Activated CD4-positive, alpha-beta T cell treated with anti-CD3 and anti-CD28 coated beads, Interleukin-2, Interleukin-6, amounts not matched to agents 100 ng/mL and 50 ng/mL, durations not matched to agents 16 hours and 8 hours (primary cell): ENCODE results near the gene LGALS4.
"Not testable (repeated sequence)": the region's sequence is repeated elsewhere in the genome, so short reads cannot be mapped to it uniquely, and the experiment has no call there.

Source experiments
- DNase-seq: peaks from one replicate; pipeline ENCODE4 v3.0.0-alpha.2; 2020

Gene LGALS4

DNA sequence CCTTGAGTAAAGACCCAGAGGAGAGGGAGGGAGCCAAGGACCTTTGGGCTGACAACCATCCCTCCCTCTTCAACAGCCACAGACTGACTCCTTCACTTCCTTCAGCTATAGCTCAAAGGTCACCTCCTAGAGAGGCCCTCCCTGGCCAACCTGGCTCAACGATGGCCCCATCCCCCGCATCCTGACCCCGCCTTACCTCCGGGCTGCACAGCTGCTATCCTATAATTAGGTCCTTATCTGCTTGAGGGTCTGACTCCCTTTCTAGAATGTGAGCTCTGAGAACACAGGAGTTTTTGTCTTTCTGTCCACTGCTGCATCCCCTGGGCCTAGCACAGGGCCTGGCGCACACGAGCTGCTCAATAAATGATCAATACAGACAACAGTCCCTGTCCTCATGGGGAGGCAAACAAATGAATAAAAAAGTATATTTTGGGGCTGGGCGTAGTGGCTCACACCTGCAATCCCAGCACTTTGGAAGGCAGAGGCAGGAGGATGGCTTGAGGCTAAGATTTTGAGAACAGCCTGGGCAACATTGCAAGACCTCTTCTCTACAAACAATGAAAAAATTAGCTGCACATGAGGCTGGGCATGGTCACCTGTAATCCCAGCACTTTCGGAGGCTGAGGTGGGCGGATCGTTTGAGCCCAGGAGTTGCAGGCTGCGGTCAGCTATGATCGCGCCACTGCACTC, 6.6 kb upstream of the LGALS4 start:
- no peak for DNase-seq

DNA sequence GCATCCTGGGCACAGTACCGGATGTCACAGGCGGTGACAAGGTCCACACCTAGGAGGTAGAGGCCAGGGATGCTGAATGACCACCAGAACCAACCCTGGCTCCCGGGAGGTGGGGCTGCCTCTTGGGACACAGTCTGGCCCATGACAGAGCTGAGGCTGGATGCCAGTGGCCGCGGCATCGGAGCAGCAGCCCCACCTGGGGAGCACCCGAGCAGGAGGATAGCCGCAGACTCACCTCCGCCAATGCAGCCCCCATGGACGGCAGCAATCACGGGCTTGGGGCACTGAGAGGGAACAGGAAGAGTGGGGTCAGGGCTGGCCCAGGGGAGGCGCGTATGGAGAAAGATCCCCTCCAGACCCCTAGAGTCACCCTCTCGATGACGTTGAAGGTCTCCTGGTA, 4.3 kb upstream of the LGALS4 start:
- no peak for DNase-seq

GRCh38 chr19:38816131-38816750, 3.5 kb upstream of the LGALS4 start:
- DNase-seq, result no peak

GRCh38 chr19:38815059-38816001, 2.6 kb upstream of the LGALS4 start:
- DNase-seq, result no peak

DNA sequence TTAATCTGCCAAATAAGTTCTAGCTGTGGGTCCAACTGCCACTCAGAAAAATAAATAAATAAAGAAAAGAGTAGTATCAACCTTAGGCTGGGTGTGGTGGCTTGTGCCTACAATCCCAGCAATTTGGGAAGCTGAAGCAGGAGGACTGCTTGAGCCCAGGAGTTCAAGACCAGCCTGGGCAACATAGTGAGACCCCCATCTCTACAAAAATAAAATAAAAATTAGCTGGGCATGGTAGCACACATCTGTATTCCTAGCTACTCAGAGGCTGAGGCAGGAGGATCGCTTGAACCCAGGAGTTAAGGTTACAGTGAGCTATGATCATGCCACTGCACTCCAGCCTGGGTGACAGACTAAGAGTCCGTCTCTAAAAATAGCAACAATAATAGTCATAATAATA, 1.2 kb upstream of the LGALS4 start:
- not testable (repeated sequence) for DNase-seq

- DNase-seq, result no peak
Measured at GRCh38 chr19:38813323-38813722, 578 bp upstream of the LGALS4 start.

DNA sequence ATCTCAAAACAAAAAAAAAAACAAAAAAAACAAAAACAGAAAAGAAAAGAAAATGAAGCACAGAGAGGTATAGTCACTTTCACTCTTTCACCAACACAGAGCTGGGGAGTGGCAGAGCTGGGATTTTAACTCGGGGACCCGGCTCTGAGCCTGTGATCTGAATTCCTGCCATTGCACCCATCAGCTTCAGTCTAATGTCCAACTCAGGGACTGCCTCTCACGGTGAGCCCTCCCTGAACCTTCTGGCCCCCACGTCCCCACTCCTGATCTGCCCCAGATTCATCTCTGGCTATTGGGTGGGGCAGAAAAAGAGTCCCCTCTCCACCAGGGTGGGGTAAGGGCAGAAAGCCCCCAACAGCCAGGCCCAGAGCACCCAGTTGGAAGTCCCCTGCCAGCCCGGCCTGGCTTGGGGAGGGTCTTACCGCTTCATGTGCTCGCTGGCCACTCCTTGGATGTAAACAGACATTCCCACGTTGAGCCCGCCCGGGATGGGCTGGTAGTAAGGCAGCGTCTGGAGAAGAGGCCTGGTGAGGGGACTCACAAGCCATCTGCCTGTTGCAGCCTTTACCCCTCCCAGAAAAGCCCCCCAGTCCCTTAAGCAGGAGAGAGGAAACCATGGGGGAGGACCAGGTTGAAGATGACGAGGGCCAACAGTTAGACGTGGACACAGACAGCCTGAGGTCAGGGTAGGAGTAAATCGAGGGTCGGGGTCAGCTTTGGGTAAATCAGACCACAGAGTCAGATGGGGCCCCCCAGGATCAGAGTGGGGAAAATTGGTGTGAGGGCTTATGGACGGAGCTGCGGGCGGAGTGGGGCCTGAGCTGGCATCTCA, 520 bp downstream of the LGALS4 start:
- no peak for DNase-seq

- no peak for DNase-seq
Measured at GRCh38 chr19:38809592-38810252, 3.0 kb downstream of the LGALS4 start.

DNA sequence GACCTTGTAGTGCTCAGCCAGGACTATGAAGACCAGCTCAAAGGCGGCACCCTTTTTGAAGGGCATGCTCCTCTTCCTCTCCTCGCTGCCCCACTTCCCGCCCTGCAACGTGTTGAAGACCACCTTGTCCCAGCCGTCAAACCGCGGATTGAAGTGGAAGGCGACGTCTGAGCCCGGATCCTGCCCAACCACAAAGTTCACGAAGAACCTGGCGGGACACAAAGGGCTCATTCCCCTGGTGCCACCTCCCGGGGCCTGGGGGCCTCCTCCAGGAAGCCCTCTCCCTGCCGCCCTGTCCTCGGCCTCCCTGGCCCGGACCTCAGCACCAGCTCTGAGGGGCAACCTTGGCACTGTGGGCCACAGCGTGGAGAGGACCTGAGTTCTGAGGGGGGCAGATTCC, 4.0 kb downstream of the LGALS4 start:
- no peak for DNase-seq

DNA sequence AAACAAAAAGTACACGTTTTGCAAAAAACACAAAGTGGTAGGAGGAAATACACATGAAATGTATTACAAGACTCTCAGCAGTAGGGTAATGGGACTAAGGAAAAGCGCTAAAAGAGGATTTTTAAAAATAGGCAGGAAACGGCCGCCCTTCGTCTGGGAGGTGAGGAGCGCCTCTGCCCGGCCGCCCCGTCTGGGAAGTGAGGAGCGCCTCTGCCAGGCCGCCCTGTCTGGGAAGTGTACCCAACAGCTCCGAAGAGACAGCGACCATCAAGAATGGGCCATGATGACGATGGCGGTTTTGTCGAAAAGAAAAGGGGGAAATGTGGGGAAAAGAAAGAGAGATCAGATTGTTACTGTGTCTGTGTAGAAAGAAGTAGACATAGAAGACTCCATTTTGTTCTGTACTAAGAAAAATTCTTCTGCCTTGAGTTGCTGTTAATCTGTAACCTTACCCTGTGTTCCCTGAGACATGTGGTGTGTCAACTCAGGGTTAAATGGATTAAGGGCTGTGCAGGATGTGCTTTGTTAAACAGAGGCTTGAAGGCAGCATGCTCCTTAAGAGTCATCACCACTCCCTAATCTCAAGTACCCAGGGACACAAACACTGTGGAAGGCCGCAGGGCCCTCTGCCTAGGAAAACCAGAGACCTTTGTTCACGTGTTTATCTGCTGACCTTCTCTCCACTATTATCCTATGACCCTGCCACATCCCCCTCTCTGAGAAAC, 5.2 kb downstream of the LGALS4 start:
- DNase-seq, result not testable (repeated sequence)

DNA sequence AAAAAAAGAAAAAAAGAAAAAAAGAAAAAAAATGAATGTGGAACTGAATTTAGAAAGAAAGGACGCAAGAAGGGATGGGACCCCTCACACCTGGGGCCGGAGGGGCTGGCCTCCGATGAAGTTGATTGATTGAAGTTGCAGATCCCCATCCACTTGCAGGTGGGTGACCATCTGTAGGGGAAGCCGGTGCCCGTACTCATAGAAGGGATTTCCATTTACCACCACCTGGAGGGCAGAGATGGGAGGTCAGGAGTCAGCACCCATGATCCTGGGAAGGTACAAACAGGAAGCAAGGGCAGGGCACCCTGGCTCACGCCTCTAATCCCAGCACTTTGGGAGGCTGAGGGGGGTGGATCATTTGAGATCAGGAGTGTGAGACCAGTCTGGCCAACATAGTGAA, 6.4 kb downstream of the LGALS4 start:
- no peak for DNase-seq

DNA sequence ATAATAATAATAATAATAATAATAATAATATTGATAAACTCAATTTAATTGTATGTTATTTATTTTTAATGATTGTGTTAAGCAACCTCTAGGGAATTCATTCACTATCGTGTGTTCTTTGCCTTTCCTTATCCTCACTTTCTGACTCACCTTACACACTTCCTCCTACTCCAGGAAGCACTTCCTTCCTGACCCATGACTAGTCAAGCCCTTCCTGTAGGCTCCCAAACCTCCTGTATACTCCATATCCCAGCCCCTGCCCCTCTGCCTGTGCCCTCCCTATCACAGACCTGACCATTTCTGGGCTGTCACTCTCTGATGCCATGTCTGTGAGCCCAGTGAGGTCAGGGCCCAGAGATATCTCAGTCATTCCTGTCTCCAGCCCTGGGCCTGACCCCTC, 7.6 kb downstream of the LGALS4 start:
- DNase-seq, result no peak

GRCh38 chr19:38803543-38803942, 9.2 kb downstream of the LGALS4 start:
- DNase-seq, result no peak

GRCh38 chr19:38801359-38802095, 11.2 kb downstream of the LGALS4 start:
- DNase-seq, result no peak

GRCh38 chr19:38800577-38801347, 12.0 kb downstream of the LGALS4 start:
- no peak for DNase-seq

DNA sequence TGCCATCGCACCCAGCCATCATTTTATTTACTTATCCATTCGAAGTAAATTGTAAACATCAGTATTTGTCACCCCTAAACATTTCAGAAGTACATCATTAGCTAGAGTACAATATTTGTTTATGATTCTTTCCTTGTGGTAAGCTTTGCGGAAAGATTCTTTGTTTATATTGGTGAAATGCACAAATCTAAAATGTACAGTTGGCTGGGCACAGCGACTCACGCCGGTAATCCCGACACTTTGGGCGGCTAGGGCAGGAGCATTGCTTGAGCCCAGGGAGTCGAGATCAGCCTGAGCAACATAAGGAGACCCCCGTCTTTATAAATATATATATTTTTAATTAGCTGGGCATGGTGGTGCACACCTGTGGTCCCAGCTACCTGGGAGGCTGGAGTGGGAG, 13.6 kb downstream of the LGALS4 start:
- DNase-seq, result no peak

DNA sequence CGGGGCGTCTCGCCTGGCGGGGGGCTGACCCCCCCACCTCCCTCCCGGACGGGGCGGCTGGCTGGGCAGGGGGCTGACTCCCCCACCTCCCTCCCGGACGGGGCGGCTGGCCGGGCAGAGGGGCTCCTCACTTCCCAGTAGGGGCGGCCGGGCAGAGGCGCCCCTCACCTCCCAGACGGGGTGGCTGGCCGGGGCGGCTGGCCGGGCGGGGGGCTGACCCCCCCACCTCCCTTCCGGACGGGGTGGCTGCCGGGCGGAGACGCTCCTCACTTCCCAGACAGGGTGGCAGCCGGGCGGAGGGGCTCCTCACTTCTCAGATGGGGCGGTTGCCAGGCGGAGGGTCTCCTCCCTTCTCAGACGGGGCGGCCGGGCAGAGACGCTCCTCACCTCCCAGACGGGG, 15.0 kb downstream of the LGALS4 start:
- not testable (repeated sequence) for DNase-seq

DNA sequence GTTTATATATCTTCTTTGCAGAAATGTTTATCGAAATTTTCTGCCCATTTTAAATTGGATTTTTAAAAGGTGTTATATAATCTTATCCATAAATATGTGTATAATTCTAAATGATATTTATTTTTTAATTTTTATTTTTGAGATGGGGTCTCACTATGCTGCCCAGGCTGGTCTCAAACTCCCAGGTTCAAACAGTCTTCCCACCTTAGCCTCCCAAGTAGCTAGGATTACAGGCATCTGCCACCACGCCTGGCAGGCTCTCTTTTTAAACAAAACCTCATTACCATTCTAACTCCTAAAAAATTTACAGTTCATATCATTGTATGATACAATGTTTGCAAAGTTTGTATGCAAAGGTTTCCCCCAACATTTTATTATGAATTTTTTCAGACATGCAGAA, 16.6 kb downstream of the LGALS4 start:
- DNase-seq, result no peak

DNA sequence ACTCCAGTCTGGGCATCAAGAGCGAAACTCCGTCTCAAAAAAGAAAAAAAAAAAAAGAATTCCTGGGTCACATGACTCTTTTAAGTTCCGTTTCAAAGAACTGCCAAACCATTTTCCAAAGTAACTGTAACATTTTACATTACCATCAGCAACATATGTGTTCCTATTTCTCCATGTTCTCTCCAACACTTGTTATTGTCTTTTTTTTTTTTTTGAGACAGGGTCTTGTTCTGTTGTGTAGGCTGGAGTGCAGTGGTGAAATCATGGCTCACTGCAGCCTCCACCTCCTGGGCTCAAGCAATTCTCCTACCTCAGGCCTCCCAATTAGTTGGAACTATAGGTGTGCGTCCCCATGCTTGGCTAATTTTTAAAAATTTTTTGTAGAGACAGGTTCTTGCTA, 17.2 kb downstream of the LGALS4 start:
- no peak for DNase-seq

DNA sequence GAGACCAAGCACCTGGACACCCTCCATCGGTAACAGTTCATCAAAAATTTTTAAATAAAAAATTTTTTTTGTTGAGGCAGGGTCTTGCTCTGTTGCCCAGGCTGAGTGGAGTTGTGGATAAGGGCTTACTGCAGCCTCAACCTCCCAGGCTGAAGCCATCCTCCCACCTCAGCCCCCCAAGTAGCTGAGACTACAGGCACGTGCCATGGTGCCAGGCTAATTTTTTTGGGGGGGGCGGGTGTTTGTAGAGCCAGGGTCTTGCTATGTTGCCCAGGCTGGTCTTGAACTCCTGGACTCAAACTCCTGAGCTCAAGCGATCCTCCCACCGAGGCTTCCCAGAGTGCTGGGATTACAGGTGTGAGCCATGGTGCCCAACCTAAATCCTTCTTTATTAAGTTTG, 19.1 kb downstream of the LGALS4 start:
- no peak for DNase-seq
